ENCODE results near the gene OGFR.

Gene OGFR

GRCh38 chr20:62832212-62832922 is 27.7 kb downstream of the OGFR start:
- peak; percentile 98 for DNase-seq (ENCODE audit: low read depth)
- H3K4me3 ChIP-seq (ENCODE audit: low read depth, low read length), result peak overlapping the region; percentile 60
- TF ChIP-seq POLR2A (IDR thresholded peaks at IDR 0.05; ENCODE audit: extremely low read depth, insufficient read length) (no peak), CTCF (IDR thresholded peaks at IDR 0.05; ENCODE audit: low read depth, low read length) (peak; percentile 2), MYC (IDR thresholded peaks at IDR 0.05; ENCODE audit: low read depth, low read length) (peak; percentile 49), MAX (IDR thresholded peaks at IDR 0.05; ENCODE audit: low read depth, low read length) (peak; percentile 75)

GRCh38 chr20:62832951-62833391 is 28.3 kb downstream of the OGFR start:
- DNase-seq (ENCODE audit: low read depth), result no peak
- H3K4me3 ChIP-seq (ENCODE audit: low read depth, low read length), result peak overlapping the region; percentile 60
- TF ChIP-seq CTCF (IDR thresholded peaks at IDR 0.05; ENCODE audit: low read depth, low read length) (no peak), MAX (IDR thresholded peaks at IDR 0.05; ENCODE audit: low read depth, low read length) (no peak), POLR2A (IDR thresholded peaks at IDR 0.05; ENCODE audit: extremely low read depth, insufficient read length) (no peak), MYC (IDR thresholded peaks at IDR 0.05; ENCODE audit: low read depth, low read length) (no peak)

- H3K4me3 ChIP-seq (ENCODE audit: low read depth, low read length), result no peak overlapping the region
- TF ChIP-seq POLR2A (IDR thresholded peaks at IDR 0.05; ENCODE audit: extremely low read depth, insufficient read length) (no peak), MYC (IDR thresholded peaks at IDR 0.05; ENCODE audit: low read depth, low read length) (no peak)
- DNase-seq (ENCODE audit: low read depth), result no peak
Observed at GRCh38 chr20:62834967-62835730, 30.5 kb downstream of the OGFR start.

- no peak for DNase-seq (ENCODE audit: low read depth)
- no peak overlapping the region for H3K4me3 ChIP-seq (ENCODE audit: low read depth, low read length)
- TF ChIP-seq CTCF (IDR thresholded peaks at IDR 0.05; ENCODE audit: low read depth, low read length) (no peak), MAX (IDR thresholded peaks at IDR 0.05; ENCODE audit: low read depth, low read length) (no peak), MYC (IDR thresholded peaks at IDR 0.05; ENCODE audit: low read depth, low read length) (no peak), POLR2A (IDR thresholded peaks at IDR 0.05; ENCODE audit: extremely low read depth, insufficient read length) (no peak)
Observed at GRCh38 chr20:62835931-62836861, 31.6 kb downstream of the OGFR start.

- no peak overlapping the region for H3K4me3 ChIP-seq (ENCODE audit: low read depth, low read length)
- TF ChIP-seq MYC (IDR thresholded peaks at IDR 0.05; ENCODE audit: low read depth, low read length) (no peak), MAX (IDR thresholded peaks at IDR 0.05; ENCODE audit: low read depth, low read length) (no peak), POLR2A (IDR thresholded peaks at IDR 0.05; ENCODE audit: extremely low read depth, insufficient read length) (no peak), CTCF (IDR thresholded peaks at IDR 0.05; ENCODE audit: low read depth, low read length) (no peak)
- DNase-seq (ENCODE audit: low read depth), result no peak
Observed at GRCh38 chr20:62836967-62837490, 32.4 kb downstream of the OGFR start.

All from NB4 (cell line).